H1 (cell line): ENCODE data around the gene NBAS. TPM values are rescaled to one million over a fixed set of nuclear protein-coding genes. Genes with fewer than 3 reads are reported as not detected.

Experiments
- ASH2L ChIP-seq: fragments of 200-600, 300-600 bp; sonication (generic); IDR thresholded peaks from one replicate; pipeline ENCODE4 v1.7.1; 2017; ENCODE audit warnings: low read length
- CHD7 ChIP-seq: fragments of 300-600 bp; sonication (generic); IDR thresholded peaks from 2 replicates; pipeline ENCODE4 v1.7.1; 2012; ENCODE audit warnings: low read length, moderate library complexity, mild to moderate bottlenecking, inconsistent platforms; ENCODE audit not compliant: insufficient replicate concordance
- CREB1 ChIP-seq: IDR thresholded peaks from 2 replicates; pipeline ENCODE4 v1.6.1; 2012; ENCODE audit warnings: inconsistent platforms
- E2F6 ChIP-seq: IDR thresholded peaks from 2 replicates; pipeline ENCODE4 v1.6.1; 2012; ENCODE audit warnings: inconsistent platforms
- GTF2F1 ChIP-seq: IDR thresholded peaks from 2 replicates; pipeline ENCODE4 v1.6.1; 2012; ENCODE audit warnings: low read depth, low read length, improper control_type of control experiment, borderline replicate concordance
- MAFK ChIP-seq: IDR thresholded peaks from 2 replicates; pipeline ENCODE4 v1.6.1; 2012; ENCODE audit warnings: low read depth, mild to moderate bottlenecking, improper control_type of control experiment, low read length
- RAD21 ChIP-seq, 2 experiments: IDR thresholded peaks in 1 of 2; conservative IDR thresholded peaks in 1 of 2; 2 replicates each; pipeline ENCODE4 v1.6.1; 2011; ENCODE audit warnings: low read depth in 2 of 2, low read length in 2 of 2, improper control_type of control experiment in 1 of 2, inconsistent platforms in 1 of 2, mild to moderate bottlenecking in 1 of 2, moderate library complexity in 1 of 2
- RXRA ChIP-seq: IDR thresholded peaks from 2 replicates; pipeline ENCODE4 v1.6.1; 2011; ENCODE audit warnings: low read depth, mild to moderate bottlenecking, low read length, moderate library complexity; ENCODE audit not compliant: insufficient read depth
- SP1 ChIP-seq: IDR thresholded peaks from 2 replicates; pipeline ENCODE4 v1.6.1; 2011; ENCODE audit warnings: low read depth, low read length
- SUZ12 ChIP-seq: fragments of 200-600 bp; sonication (generic); IDR thresholded peaks from 2 replicates; pipeline ENCODE4 v1.6.1; 2012; ENCODE audit warnings: mild to moderate bottlenecking, inconsistent platforms, low read length, moderate library complexity, mixed read lengths
- TEAD4 ChIP-seq: IDR thresholded peaks from 2 replicates; pipeline ENCODE4 v1.6.1; 2012; ENCODE audit warnings: low read depth, low read length, inconsistent platforms, mixed read lengths
- ZNF274 ChIP-seq: IDR thresholded peaks from 2 replicates; pipeline ENCODE4 v1.7.0; 2012; ENCODE audit warnings: low read length, borderline replicate concordance; ENCODE audit errors: extremely low read depth
- polyA plus RNA-seq, 7 experiments: library from polyadenylated mRNA; depleted of rRNA in 3 of 7; stranded (reverse) in 5 of 7; unstranded in 2 of 7; fragments of >200 nt in 5 of 7; fragments of 200-250 nt in 2 of 7; gene quantifications; 1 replicate in 5 of 7; 2 replicates in 1 of 7; 4 replicates in 1 of 7; pipeline versions ENCODE4 v1.2.1 to v1.2.3, GENCODE V29; 2011 to 2013; ENCODE audit warnings: missing spikeins in 2 of 7, mixed read lengths in 2 of 7
- total RNA-seq: library from RNA; stranded (reverse); fragmentation: NEBNext Ultra II Directional; extraction: Animal tissue kit (Norgen Biotek cat#: 25700); gene quantifications from 2 replicates; pipeline ENCODE4 v1.2.1, GENCODE V29; 2021

NBAS gene
- total and polyA plus RNA-seq, 2 of the 8 experiments (the other 6 are each of a cell fraction or from before 2014, with no cell fraction given): 19.6 to 34.8 TPM

- TF ChIP-seq CHD7 (no peak), RXRA (no peak), MAFK (no peak), ZNF274 (no peak), ASH2L (no peak), E2F6 (no peak), CREB1 (no peak), SP1 (no peak), RAD21 (IDR thresholded peaks at IDR 0.05 in 1 of 2, conservative IDR thresholded peaks at IDR 0.05 in 1 of 2; ENCODE audit: low read depth in 2 of 2, low read length in 2 of 2) (no peak), TEAD4 (no peak), GTF2F1 (no peak), SUZ12 (no peak)
These were observed 388.3 kb downstream of the NBAS start (continued) for GRCh38 chr2:15172825-15173224.
